Activated effector memory CD4-positive, alpha-beta T cell treated with Interleukin-2 at 50 U/mL for 16 hours (primary cell): ENCODE data around the gene PITX1.

ENCODE experiments used
- DNase-seq: peaks from one replicate; pipeline ENCODE4 v3.0.0-alpha.2; 2020

The PITX1 gene

DNA sequence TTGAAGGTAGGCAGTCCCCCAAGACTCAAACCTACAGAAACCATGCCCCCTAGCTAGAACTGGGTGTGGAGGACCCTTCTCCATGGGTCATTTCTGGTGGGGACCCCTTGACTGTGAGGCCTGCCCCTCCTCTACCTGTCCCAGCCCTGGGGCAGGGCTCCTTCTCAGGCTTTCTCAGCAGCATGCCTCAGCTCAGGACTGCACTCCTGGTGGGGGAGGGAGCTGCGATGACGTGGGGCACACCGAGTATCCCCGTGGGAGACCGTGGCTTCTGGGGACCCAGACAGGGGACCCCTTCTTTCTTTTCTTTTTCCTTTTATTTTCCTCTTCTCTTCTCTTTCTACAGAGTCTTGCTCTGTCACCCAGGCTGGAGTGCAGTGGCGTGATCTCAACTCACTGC is 27.0 kb upstream of the PITX1 start:
- no peak for DNase-seq

DNA sequence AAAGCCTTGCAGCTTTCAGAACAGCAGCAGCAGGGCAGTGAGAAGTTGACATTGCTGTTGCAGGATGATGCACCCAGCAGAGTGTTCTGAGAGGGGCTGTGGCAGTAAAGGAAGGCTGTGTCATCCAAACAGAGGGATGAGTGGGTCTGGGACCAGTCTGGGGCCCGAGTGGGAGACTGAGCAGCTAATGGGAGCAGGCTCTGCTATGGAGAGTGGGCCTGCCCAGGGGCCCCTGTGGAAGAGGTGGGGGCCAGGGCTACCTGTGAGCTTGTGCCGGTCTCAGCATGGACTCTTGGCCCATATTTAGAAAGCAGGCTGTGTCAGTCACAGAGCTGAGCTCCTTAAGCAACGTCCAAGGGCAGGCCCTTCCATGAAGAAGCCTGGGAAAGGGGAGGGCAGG is 26.0 kb upstream of the PITX1 start:
- DNase-seq: no peak

DNA sequence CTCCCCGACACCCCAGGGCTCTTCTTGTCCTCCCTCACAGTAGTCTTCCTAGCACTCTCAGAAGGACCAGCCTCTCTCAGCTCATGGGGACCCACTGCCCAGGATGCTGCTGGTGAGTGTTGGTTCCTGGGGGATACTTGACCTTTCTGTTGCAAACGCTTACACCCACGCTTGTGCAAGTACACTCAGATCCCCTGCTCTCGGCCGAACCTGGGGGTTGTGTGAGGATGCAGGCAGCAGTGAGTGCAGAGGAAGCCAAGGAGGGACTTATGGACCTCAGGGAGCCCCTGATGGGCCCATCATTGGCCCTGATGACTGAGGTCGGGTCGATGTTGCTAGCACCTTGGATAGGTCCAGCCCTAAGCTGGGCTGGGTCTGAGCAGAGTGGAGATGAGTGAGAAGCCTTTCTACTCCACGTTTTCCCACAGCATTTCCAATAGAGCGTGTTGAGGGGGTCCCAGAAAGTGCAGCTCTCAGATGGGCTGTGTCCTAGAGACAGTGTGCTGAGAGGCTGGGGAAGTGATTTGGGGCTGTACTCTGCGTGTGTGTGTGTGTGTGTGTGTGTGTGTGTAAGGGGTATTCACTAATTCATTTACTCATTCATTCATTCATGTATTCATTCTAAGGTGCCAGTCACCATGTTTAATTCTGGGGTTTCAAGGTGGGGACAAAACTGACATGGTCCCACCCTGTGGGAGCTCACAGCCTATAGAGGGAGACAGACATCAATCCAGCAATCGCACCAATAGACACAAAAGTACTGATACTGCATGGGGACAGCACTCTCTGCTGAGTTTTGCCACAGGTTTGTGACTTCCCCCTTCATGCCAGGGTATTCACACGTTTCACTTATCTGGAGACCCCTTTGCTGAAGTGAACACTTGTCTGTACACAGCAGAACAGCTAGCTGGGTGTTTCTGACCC is 25.2 kb upstream of the PITX1 start:
- no peak for DNase-seq

DNA sequence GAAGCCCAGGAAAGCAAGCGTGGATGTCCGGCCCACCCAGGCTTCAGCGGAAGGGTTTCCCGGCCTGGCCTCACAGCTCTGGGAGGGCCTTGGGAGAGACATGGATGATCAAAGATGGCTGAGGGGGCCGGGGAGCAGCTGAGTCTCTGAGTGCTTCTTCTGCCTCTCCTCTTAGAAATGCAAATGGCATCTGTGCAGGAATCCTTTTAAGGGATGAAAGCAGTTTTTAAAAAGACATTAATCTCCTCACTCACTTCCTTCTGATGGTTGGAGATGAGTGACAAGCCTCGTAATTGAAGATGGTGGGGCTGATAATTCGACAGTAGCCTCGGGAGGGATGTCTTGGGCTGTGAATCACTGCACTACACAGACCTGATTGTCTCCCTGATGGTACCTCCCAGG is 24.3 kb upstream of the PITX1 start:
- DNase-seq: no peak

DNA sequence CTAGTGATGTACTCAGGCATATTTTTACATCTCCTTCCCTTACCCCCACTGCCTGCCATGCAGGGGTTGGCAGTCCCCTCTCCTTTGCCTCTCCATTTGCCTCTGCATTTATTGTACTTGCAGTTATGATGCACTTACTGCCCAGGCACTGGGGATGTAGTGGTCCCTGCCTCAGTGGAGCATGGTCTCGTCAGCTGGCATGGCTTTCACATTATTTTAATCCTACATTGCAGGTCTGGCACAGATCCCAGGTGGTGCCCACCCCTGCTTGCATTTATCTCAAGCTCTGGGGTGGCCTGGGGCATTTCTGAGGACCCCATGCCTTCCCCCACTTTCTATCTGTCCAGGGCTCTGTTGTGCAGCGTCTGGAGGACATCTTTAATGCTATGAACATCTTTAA is 23.2 kb upstream of the PITX1 start:
- DNase-seq: no peak

DNA sequence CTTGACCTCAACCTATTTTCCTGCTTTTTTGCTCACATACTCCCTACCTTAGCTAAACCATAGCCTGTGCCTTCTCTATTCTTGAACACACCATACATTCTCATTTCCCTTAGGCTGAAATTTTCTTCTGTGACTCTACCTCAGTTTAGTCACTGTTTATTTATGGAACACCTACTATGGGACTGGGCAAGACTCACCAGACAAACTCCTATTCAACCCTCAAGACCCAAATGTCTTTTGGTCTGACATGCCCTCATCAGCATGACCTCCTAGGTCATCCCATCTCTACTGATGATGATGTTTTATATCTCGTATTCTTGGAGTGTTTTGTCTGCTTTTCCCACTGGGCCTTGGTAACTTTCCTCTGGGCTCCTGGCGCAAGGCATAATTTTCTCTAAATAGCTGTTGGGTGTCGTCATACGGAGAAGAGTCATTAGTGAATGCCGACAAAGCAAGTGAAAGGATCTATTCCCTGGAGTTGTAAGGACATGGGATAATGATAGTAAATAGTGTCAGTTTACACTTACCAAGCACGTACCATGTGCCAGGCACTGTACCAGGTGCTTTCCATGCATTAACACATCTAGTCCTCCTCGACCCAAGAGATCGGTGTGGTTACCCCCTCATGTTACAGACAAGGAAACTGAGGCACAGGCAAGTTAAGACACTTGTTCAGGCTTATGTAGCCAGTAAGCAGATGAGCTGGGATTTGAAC is 22.4 kb upstream of the PITX1 start:
- no peak for DNase-seq

DNA sequence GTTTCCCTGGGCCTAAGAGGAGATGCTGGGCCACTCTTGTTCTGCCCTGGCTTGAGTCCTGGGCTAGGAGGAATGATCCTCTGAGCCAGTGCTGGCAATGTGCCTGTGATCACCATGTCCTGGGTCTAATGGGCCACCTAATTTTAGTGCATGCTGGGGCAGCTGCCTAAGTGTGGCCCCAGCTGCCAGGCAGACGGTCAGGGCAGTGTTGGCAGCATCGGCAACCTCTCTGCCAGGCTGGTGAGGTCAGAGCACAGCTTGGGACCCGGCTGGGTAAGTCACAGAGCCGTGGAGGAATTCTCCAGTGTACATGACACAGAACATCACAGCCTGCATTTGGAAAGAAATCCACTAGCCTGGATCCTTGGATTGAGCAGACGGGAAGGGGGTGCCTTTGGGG is 21.4 kb upstream of the PITX1 start:
- DNase-seq: no peak

DNA sequence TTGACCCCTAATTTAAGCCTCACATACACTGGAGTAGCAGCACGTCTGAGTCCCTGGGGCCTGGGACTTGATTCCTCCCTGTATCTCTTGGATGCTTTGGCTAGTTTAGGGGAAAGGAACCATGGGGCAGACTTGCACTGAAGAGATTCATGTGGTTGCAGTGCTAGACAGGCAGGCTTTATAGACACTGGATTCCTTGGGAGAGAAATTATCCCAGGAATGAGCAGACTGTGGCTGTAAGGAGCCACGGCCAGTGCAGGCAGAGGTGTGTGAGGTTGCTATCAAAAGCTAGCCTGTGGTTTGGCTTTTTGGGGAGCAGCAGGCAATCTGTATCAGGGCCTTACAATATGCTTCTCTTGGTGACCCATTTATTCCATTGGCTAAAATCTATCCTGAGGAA is 20.5 kb upstream of the PITX1 start:
- DNase-seq: no peak

DNA sequence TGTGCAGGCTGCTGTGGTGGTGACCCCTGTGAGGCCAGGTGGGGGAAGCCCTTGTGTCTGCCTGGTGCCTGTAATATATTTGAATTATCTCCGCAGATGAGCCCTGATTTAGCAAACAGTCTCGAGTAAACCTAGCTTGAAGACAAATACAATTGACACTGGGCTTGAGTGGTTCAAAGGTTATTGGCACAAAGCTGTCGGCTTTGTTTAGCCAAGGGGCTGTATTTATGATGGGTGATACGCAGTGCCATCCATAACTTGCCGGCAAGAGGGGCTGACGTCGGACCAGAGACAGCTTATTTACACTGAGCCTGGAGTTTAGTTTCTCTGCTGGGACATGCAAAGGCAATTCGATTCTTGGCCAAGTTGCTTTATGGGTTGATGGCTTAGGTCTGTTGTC is 20.0 kb upstream of the PITX1 start:
- no peak for DNase-seq

DNA sequence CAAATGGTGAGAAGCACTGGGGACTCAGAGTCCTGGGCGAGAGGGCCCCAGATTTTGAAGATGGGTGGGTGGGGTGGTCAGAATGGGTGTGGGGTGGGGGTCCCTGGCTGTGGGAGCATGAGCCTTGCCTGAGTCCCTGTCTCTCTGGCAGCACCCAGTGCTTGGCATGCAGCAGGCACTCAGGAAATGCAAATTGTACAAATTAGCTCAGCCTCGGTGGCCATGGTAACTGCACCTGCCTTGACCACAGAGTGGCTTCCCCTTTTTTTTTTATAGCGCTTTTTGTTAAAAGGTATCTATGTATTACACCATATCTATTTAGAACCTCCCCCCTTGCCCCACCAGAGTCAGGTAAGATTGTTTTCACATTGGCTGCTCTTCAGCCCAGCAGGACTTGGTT is 19.2 kb upstream of the PITX1 start:
- DNase-seq: no peak

DNA sequence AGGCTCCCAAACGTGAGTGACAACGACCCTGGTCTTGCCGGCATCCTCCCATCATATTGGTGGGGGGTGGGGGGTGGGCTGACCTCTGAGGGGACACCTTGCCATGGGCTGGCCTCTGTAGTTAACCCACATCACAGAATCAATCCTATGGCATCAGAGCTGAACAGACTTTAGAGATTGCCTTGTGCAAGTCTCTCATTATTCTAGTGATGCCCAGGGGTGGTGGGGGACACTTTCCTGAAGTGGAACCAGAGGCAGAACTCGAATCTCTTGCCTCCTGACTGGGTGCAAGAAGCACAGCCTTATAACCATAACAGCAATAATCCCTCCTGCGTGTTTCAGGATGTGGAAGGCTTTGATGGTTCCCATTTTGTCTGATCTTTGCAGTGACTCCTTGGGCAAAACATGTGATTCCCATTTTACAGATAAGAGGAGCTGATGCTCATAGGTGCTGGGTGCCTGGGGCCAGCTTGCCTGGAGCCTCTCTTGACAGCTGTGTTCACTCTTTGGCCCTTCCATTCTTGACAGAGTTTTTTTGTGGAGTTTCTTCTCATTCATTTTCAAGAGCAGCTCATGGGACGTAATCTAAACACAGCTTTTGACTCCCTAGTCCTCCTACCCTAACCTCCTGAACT is 18.6 kb upstream of the PITX1 start:
- no peak for DNase-seq

DNA sequence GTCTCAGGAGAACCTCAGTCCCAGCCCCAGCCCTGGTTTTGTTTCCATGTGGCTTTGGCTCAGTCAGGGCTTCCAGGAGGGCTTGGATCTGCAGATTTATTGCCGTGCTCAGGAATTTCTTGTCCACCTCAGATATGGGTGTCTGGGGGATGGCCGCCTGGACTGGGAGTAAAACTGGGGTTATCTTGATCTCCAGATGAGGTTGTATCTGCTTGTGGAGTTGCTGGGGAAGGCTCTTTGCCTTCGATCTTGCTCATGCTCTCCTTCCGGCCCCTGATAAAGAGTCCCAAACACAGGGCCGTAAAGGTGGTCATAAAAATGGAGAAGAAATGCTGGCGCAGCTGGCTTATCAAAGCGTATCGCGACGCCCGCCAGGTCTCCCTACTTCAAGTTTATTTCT is 17.8 kb upstream of the PITX1 start:
- no peak for DNase-seq

DNA sequence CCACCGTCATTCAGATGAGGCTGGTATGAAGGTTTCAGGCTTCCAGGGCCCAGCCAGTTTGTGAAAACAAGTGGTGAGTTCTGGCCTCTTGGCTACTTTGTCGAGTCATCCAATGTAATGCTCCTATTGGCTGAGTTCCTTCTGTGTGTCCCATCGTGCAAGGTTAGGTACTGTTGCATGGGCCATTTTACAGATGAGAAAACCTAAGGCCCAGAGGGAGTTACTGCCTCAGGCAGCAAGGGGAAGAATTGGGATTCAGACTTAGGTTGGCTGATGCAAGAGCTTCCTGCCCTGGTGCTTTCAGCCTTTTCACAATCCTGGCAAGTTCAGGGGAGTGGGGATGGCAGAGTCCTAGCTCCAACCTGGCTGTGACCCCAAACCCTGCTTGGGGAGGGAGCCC is 17.4 kb upstream of the PITX1 start:
- no peak for DNase-seq

DNA sequence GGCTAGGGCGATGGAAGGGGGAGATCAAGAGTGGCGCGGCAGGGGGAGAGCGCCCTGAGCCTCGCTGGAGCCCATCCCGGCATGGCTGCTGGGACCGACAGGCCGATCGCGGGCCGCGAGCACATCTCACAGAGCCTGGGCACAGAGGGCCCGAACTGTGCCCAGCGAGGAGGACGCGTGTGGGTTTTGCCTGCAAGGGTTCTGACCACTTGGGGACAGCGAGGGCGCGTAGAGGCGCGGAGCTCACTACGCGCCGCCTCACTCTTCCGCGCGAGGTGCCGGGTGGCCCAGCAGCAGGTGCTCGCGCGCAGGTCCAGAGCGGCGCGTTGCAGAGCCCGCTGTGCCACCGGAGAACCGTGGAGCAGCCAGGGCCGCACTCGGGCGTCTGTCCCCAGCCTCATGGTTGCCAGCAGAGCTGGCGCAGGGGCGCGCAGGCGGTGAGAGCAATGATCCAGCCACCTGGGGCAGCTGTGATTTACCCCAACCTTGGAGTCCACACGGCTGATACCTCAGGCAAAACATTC is 16.3 kb upstream of the PITX1 start:
- DNase-seq: no peak

DNA sequence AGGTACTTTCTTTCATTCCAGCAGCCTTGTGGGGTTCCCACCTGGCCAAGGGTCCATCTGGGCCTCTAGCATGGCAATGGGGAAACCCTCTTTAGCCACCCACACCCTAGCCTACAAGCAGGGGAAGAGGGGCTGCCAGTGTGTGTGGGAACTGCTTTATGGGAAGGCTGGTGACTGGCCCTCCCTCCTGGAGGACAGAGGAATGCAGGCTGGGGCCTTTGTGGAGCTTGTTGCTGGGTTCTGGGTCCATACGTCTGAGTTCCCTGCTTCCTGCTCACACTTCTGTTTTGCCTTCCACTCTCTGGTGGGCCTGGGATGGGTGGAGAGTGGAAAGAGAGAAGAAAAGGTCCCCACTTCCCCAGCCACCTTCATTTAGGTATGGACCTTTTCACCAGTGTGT is 14.9 kb upstream of the PITX1 start:
- DNase-seq: no peak

DNA sequence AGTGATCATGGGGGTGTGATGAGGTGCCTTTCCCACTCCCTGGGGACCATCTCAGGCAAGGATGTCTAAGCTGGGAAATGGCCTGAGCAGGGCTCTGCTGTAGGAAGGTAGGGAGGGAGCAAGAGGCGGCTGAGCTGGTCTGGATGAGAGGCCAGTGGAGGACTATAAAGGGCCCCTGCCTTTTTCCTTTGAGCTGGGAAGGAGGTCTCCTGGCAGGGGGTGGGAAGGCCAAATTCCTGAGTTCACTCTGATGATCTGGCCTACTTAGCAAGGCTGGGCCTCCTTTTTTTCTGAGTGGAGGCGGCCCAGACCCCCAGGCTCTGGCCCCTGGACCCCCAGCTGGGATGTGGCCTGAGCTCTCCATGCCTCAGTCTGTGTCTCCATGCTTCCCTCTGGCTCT is 14.3 kb upstream of the PITX1 start:
- DNase-seq: no peak

DNA sequence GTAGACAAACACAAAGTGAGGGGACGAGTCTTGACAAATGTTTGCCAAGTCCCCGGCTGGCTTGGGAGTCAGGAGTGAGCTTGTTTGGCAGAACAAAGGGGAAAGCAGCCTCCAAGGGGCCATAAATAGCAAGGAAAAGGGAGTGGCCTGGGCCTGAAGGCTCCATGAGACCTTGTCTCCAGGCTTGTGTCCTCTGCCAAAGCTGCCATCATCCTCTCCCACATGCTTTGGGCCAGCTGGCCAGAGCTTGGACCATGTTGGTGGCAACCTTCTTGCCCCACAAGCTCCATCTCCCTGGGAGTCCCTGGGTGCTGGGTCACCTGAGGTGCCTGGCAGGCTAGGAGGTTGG is 13.3 kb upstream of the PITX1 start:
- DNase-seq: no peak

DNA sequence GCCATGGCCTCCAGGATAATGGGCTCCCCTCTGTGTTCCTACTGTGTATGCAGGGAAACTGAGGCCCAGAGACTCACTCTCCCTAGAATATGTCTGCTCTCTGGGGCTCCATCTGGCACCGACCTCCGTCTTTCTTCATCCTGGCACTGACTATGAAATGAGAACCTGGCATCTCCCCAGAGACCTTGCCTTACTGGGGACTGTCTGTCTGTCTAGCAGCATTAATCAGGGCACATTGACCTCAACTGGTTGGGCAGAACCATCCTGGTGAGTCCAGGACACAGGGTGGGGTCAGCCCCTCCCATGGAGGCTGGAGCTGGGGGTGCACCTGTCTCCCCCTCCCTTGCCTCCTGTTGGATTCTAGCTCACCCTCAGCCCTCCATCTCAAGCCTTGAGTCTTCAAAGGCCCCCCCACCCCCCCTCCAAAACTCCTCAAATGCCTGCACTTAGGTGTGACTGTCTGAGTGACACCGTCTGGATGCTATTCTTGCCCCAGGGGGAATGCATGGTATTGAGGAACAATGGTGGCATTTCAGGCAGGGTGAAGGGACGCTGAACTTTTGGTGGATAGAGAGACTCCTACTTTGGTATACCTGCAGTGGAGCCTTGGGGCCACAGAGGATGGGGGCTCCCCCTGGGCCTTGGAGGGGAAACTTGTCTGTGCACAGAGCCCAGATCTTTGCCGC is 12.8 kb upstream of the PITX1 start:
- no peak for DNase-seq

DNA sequence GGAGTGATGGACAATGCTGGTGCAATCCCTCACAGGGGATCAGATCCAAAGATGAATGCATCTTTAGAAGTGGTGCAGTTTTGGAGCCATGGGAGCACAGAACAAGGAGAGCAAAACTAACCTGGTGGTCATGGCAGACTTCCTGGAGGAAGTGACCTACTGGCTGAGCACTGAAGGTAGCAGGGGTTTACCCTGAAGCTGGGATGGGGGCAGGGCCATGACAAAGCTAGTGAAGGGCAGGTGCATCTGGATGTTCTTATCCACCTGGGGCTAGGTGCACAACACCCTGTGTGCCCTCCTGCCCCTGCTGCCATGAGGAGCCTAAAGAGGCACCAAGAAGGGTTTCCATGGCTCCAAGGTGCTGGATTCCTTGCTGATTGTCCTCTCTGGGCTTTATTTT is 11.5 kb upstream of the PITX1 start:
- no peak for DNase-seq

DNA sequence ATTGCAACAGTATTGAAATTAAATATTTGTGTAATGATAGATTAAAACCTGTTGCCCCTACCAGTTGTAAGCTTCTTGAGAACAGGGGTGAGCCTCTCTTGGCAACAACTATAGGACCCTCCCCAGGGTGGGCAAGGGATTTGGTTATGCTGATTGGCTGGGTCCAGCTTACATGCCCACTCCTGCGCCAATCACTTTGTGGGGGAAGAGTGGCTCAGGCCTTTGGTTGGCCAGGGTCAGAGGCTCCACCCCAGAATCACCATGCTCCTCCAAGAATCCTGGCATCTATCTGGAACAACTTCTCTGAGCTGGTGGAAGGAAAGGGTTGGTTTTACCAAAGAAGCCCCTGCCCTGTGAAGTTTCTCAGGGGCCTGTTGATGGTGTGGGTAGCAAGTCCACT is 8.6 kb upstream of the PITX1 start:
- DNase-seq: no peak

DNA sequence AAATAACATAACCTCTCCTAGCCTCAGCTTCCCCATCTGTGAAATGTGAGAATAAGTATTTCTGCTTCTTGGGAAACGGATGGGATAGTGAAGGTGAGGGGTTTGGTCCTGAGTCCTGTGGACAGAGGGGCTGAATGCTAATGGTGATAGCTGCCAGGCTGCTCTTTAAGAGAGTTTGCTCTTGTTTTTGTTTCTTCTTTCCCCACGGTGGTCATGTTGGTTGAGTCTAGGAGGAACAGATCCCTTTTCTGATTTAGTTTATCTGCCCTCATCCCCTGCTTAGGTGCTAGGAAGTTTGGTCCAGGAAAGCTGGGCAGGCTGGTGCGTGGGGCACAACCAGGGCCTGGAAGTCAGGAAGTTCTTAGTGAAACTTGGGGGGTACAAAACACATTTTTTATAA is 7.7 kb upstream of the PITX1 start:
- DNase-seq: no peak

DNA sequence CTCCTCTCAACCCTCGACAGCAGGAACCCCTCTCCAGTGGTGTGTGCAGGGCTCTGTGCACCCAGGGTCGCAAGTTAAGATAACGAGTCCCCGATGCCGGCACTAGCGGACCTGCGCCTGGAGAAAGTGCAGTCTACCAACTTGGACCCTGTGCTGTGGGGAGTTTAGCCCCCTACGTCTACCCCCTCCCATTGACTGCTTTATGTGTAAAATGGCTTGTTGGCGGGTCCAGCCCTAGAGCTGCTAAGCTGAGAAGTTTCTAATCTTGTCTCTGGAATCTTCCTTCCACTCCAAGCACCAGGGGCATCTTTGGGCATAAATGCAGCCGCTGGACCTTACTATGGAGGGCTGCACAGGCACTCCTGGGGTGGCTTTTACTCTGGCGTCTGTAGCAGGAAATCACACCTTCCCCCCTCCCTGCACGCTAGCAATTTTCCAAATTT is 7.1 kb upstream of the PITX1 start:
- DNase-seq: no peak
